Kidney (tissue), 22 donors: Measurements from ENCODE around the gene POLR2C. TPM values are rescaled to one million over a fixed set of nuclear protein-coding genes. Genes with fewer than 3 reads are reported as not detected.

Experiments
- DNase-seq, 5 donors: peaks; one replicate each; pipeline ENCODE4 v3.0.0-alpha.2; 2013 to 2020
- FAIRE-seq: peaks from 2 replicates; lab custom pipeline; 2012; peaks lifted over from hg19 to GRCh38; lab: Jason Lieb, UNC
- H3K27ac ChIP-seq, 2 donors: one replicate each; pipeline ENCODE4 v1.7.0; 2013; ENCODE audit warnings: low read depth in 2 of 2, low read length in 2 of 2, inconsistent platforms in 1 of 2
- H3K27me3 ChIP-seq: one replicate; pipeline ENCODE4 v1.7.1; 2013; ENCODE audit warnings: low read length, inconsistent platforms; ENCODE audit not compliant: control insufficient read depth, insufficient read depth
- H3K36me3 ChIP-seq, 3 donors: one replicate each; pipeline versions ENCODE4 v1.7.0 to v1.7.1; 2013; ENCODE audit warnings: low read length in 3 of 3, control low read depth in 1 of 3, inconsistent platforms in 1 of 3; ENCODE audit not compliant: insufficient read depth in 3 of 3, control insufficient read depth in 2 of 3
- H3K4me1 ChIP-seq, 3 donors: one replicate each; pipeline versions ENCODE4 v1.7.0 to v1.7.1; 2013; ENCODE audit warnings: low read length in 3 of 3, inconsistent platforms in 1 of 3, low read depth in 1 of 3; ENCODE audit not compliant: control insufficient read depth in 2 of 3, insufficient read depth in 2 of 3
- H3K4me3 ChIP-seq, 3 donors: one replicate each; pipeline versions ENCODE4 v1.7.0 to v1.8.1; 2013; ENCODE audit warnings: low read length in 3 of 3, control low read depth in 1 of 3, inconsistent platforms in 1 of 3
- H3K9ac ChIP-seq, 3 donors: one replicate each; pipeline versions ENCODE4 v1.7.0 to v1.7.1; 2013; ENCODE audit warnings: low read length in 3 of 3, control low read depth in 1 of 3, inconsistent platforms in 1 of 3
- H3K9me3 ChIP-seq, 3 donors: one replicate each; pipeline versions ENCODE4 v1.7.0 to v1.7.1; 2013; ENCODE audit warnings: low read length in 3 of 3, control low read depth in 1 of 3, inconsistent platforms in 1 of 3; ENCODE audit not compliant: control insufficient read depth in 2 of 3, insufficient read depth in 1 of 3
- CTCF ChIP-seq: IDR thresholded peaks from 3 replicates; pipeline ENCODE4 v1.5.1; 2012; ENCODE audit warnings: mild to moderate bottlenecking, moderate library complexity, borderline replicate concordance; ENCODE audit not compliant: insufficient read depth; ENCODE audit errors: extremely low read depth
- intact Hi-C: fragments of 100-400 bp; cut with DNase I; formaldehyde crosslinking; loops from one replicate; pipeline ENCODE4 v1.11.1; 2022
- long read RNA-seq, 10 donors: library from polyadenylated mRNA in 1 of 10; unstranded in 1 of 10; transcript quantifications; one replicate each; pipeline ENCODE4 v2.0.0 and lab custom pipeline, GENCODE V29; 2021 to 2026
- polyA plus RNA-seq: library from polyadenylated mRNA; stranded (reverse); fragments of 350-450 nt; fragmentation: Illumina TruSeq; extraction: RNeasy Lipid Tissue Mini Kit (QIAGEN cat#74804); gene quantifications from one replicate; pipeline ENCODE4 v1.2.3, GENCODE V29; 2014; ENCODE audit warnings: low read depth, low replicate concordance; ENCODE audit not compliant: insufficient read depth
- total RNA-seq: library from RNA; stranded (reverse); fragmentation: NEBNext Ultra II Directional; extraction: Animal tissue kit (Norgen Biotek cat#: 25700); gene quantifications from one replicate; pipeline ENCODE4 v1.2.1, GENCODE V29; 2021
- donor health status: control.
- donor health status: control.
- donor health status: control.
- donor health status: control.
- donor health status: control.
- donor health status: DM: yes; HTN: yes; CAD: no.
- donor health status: Normal renal cell carcinoma (clear cell type).

POLR2C gene
- total RNA-seq (58.9 TPM), polyA plus RNA-seq (68.9 TPM)
- long read RNA-seq, donor 1, transcript POLR2C-201 (9 exons, 2,057 nt), result major isoform, 29 of 37 reads
- long read RNA-seq, donor 1, partial matches to known transcripts, result 8 of 37 reads
- long read RNA-seq, donor 1, other reads (novel, unspliced or antisense), result 0 of 37 reads
- long read RNA-seq, donor 2, transcript POLR2C-201 (9 exons, 2,057 nt), result major isoform, 35 of 39 reads
- long read RNA-seq, donor 2, partial matches to known transcripts, result 0 of 39 reads
- long read RNA-seq, donor 2, other reads (novel, unspliced or antisense), result 0 of 39 reads
- long read RNA-seq, donor 3, transcript POLR2C-201 (9 exons, 2,057 nt), result major isoform, 33 of 33 reads
- long read RNA-seq, donor 3, partial matches to known transcripts, result 0 of 33 reads
- long read RNA-seq, donor 3, other reads (novel, unspliced or antisense), result 0 of 33 reads
- long read RNA-seq, donor 4, transcript POLR2C-201 (9 exons, 2,057 nt), result major isoform, 27 of 28 reads
- long read RNA-seq, donor 4, partial matches to known transcripts, result 0 of 28 reads
- long read RNA-seq, donor 4, other reads (novel, unspliced or antisense), result 0 of 28 reads
- long read RNA-seq, donor 5, partial matches to known transcripts, result 0 of 4 reads
- long read RNA-seq, donor 5, other reads (novel, unspliced or antisense), result 0 of 4 reads
- long read RNA-seq, donor 6, transcript POLR2C-201 (9 exons, 2,057 nt), result major isoform, 37 of 54 reads
- long read RNA-seq, donor 6, partial matches to known transcripts, result 15 of 54 reads
- long read RNA-seq, donor 6, other reads (novel, unspliced or antisense), result 0 of 54 reads
- long read RNA-seq, donor 7, transcript POLR2C-201 (9 exons, 2,057 nt), result major isoform, 29 of 53 reads
- long read RNA-seq, donor 7, partial matches to known transcripts, result 18 of 53 reads
- long read RNA-seq, donor 7, other reads (novel, unspliced or antisense), result 6 of 53 reads
- long read RNA-seq, donor 8, transcript POLR2C-201 (9 exons, 2,057 nt), result major isoform, 36 of 36 reads
- long read RNA-seq, donor 8, partial matches to known transcripts, result 0 of 36 reads
- long read RNA-seq, donor 8, other reads (novel, unspliced or antisense), result 0 of 36 reads
- long read RNA-seq, donor 9, transcript POLR2C-201 (9 exons, 2,057 nt), result major isoform, 17 of 37 reads
- long read RNA-seq, donor 9, partial matches to known transcripts, result 12 of 37 reads
- long read RNA-seq, donor 9, other reads (novel, unspliced or antisense), result 7 of 37 reads
- long read RNA-seq, donor 10, transcript POLR2C-201 (9 exons, 2,057 nt), result major isoform, 28 of 31 reads
- long read RNA-seq, donor 10, partial matches to known transcripts, result 0 of 31 reads
- long read RNA-seq, donor 10, other reads (novel, unspliced or antisense), result 0 of 31 reads

GRCh38 chr16:57462209-57462977 is at the start of gene POLR2C:
TSS of gene POLR2C (plus strand) at chr16:57462679. CDS start at chr16:57462725, 46 bp downstream.
- TF ChIP-seq CTCF, result peak; percentile 95
- DNase-seq (peak; percentile 90 to 95 (median 92)), FAIRE-seq (no peak)
- Histone ChIP-seq H3K4me1 (peaks cover 0 to 19% (median 4%) of the 10 kb centered on the region in 3 donors), H3K36me3 (peaks cover 11 to 59% (median 46%) of the 10 kb centered on the region in 3 donors), H3K27me3 (no peaks in the 10 kb centered on the region), H3K9me3 (no peaks in the 10 kb centered on the region), H3K27ac (peak within 1 kb of the TSS; percentile 51 to 71), H3K9ac (peak within 1 kb of the TSS; percentile 85 to 90 (median 86)), H3K4me3 (peak within 1 kb of the TSS; percentile 76 to 92 (median 89))
- intact Hi-C loops, result no loop called here

GRCh38 chr16:57413301-57413730 is 49.2 kb upstream of the POLR2C start:
- no peaks in the 10 kb centered on the region for H3K36me3 ChIP-seq
- DNase-seq (peak in 1 of 5 donors; percentile 55), FAIRE-seq (no peak)
- H3K4me3 ChIP-seq, result no peak overlapping the region
- H3K4me1 ChIP-seq, result peaks cover 0 to 15% (median 0%) of the 10 kb centered on the region in 3 donors
- H3K9me3 ChIP-seq, result no peaks in the 10 kb centered on the region
- no peak overlapping the region for H3K27ac ChIP-seq
- TF ChIP-seq CTCF, result no peak
- no peaks in the 10 kb centered on the region for H3K27me3 ChIP-seq
- intact Hi-C loops, result loop anchor here (10.0 kb wide), 1 partner anchor 101 kb away; no protein-coding TSS in a partner anchor
- no peak overlapping the region for H3K9ac ChIP-seq

GRCh38 chr16:57413733-57414132 is 48.7 kb upstream of the POLR2C start:
- peaks cover 0 to 18% (median 0%) of the 10 kb centered on the region in 3 donors for H3K4me1 ChIP-seq
- H3K36me3 ChIP-seq, result no peaks in the 10 kb centered on the region
- H3K27ac ChIP-seq, result no peak overlapping the region
- no peaks in the 10 kb centered on the region for H3K27me3 ChIP-seq
- intact Hi-C loops, result loop anchor here (10.0 kb wide), 1 partner anchor 101 kb away; no protein-coding TSS in a partner anchor
- DNase-seq (no peak), FAIRE-seq (no peak)
- H3K9ac ChIP-seq, result no peak overlapping the region
- TF ChIP-seq CTCF, result no peak
- no peaks in the 10 kb centered on the region for H3K9me3 ChIP-seq
- no peak overlapping the region for H3K4me3 ChIP-seq
